ENCODE measurements around the gene TAF9B.
"Not testable (repeated sequence)": the region's sequence is repeated elsewhere in the genome, so short reads cannot be mapped to it uniquely, and the experiment has no call there.

TAF9B gene

DNA sequence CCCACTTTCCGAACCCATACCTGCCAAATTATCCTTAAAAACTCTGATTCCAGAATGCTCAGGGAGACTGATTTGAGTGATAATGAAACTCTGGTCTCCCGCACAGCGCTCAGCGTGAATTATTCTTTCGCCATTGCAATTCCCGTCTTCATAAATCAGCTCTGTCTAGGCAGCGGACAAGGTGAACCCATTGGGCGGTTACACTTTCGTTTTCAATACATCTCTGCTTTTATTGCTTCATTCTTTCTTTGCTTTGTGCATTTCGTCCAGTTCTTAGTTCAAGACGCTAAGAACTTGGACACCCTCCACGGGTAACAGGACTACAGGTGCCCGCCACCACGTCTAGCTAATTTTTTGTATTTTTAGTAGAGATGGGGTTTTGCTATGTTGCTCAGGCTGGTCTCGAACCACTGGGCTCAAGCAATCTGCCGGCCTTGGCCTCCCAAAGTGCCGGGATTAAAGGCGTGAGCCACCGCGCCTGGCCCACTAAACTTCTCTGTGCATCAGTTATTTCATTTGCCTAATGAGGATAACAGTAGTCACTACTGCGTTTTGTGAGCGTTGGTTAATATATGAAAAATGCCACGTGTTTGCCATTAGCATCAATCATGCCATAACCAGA, 36.3 kb downstream of the TAF9B start:
- no peak for TF ChIP-seq CTCF (IDR thresholded peaks at IDR 0.05; ENCODE audit: insufficient read depth, low read depth, low read length, missing control alignments)
- no peak for DNase-seq (ENCODE audit: low read depth)
- peak overlapping the region; percentile 52 for H3K4me3 ChIP-seq (ENCODE audit: low read length)

GRCh38 chrX:78102091-78102490, 37.4 kb downstream of the TAF9B start:
- H3K4me3 ChIP-seq (ENCODE audit: low read length): no peak overlapping the region
- DNase-seq (ENCODE audit: low read depth): no peak
- TF ChIP-seq CTCF (IDR thresholded peaks at IDR 0.05; ENCODE audit: insufficient read depth, low read depth, low read length, missing control alignments): no peak

DNA sequence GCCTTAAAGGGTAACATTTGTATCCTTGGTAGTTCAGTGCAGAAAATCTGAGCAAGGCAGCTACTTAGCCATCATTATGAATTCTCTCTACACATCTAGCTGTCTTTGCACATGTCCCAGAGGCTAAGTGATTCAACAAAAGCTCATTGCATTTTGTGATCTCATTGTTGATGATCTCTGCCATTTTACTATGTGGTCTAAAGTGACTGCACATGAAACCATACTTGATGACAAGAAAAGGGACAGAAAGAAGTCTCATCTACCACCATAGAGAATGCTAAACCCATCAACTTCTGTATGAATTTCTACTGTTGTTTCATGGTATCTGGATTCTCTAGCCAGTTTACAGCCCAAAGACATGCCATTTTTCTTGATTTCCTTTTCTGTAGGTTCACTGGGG, 41.3 kb downstream of the TAF9B start:
- no peak for TF ChIP-seq CTCF (IDR thresholded peaks at IDR 0.05; ENCODE audit: insufficient read depth, low read depth, low read length, missing control alignments)
- DNase-seq (ENCODE audit: low read depth): no peak
- H3K4me3 ChIP-seq (ENCODE audit: low read length): no peak overlapping the region

- no peak overlapping the region for H3K4me3 ChIP-seq (ENCODE audit: low read length)
- TF ChIP-seq CTCF (IDR thresholded peaks at IDR 0.05; ENCODE audit: insufficient read depth, low read depth, low read length, missing control alignments): peak; percentile 39
- DNase-seq (ENCODE audit: low read depth): peak; percentile 82
Measured at GRCh38 chrX:78092296-78092695, 47.2 kb downstream of the TAF9B start.

DNA sequence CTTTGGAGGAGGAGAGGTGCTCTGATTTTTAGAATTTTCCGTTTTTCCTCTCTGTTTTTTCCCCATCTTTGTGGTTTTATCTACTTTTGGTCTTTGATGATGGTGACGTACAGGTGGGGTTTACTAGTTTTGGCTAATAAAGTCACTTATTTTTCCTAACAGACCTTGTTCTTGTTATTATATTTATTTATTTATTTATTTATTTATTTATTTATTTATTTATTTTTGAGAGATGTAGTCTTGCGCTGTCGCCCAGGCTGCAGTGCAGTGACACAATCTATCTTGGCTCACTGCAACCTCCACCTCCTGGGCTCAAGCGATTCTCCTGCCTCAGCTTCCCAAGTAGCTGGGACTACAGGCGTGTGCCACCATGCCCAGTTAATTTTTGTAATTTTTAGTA, 58.0 kb downstream of the TAF9B start:
- H3K4me3 ChIP-seq (ENCODE audit: low read length); DNase-seq (ENCODE audit: low read depth): not testable (repeated sequence)

All from epithelial cell of esophagus (primary cell).